HL-60/S4 treated with phorbol 12-myristate 13-acetate at 8.2 ng/mL for 4 days and 3 days (cell line): ENCODE results near the gene PRKN.
"Not testable (repeated sequence)": the region's sequence is repeated elsewhere in the genome, so short reads cannot be mapped to it uniquely, and the experiment has no call there.

Experiments used
- in situ Hi-C: fragments of 300-500 bp; cut with MboI; formaldehyde crosslinking; loops from 2 replicates; pipeline ENCODE4 v1.15.0; 2022; ENCODE audit warnings: low sequenced_read_pairs

The PRKN gene

GRCh38 chr6:162546905-162547304 is 180.7 kb downstream of the PRKN start:
- in situ Hi-C loops, result no loop called here

- in situ Hi-C loops, result no loop called here
Measured at GRCh38 chr6:162543221-162543620, 184.3 kb downstream of the PRKN start.

- in situ Hi-C loops, result no loop called here
Measured at GRCh38 chr6:162541019-162541601, 186.5 kb downstream of the PRKN start.

GRCh38 chr6:162539321-162539720 is 188.2 kb downstream of the PRKN start:
- in situ Hi-C loops, result no loop called here

GRCh38 chr6:162538643-162539064 is 188.9 kb downstream of the PRKN start:
- in situ Hi-C loops, result no loop called here

GRCh38 chr6:162533009-162533400 is 194.6 kb downstream of the PRKN start:
- in situ Hi-C loops, result no loop called here

DNA sequence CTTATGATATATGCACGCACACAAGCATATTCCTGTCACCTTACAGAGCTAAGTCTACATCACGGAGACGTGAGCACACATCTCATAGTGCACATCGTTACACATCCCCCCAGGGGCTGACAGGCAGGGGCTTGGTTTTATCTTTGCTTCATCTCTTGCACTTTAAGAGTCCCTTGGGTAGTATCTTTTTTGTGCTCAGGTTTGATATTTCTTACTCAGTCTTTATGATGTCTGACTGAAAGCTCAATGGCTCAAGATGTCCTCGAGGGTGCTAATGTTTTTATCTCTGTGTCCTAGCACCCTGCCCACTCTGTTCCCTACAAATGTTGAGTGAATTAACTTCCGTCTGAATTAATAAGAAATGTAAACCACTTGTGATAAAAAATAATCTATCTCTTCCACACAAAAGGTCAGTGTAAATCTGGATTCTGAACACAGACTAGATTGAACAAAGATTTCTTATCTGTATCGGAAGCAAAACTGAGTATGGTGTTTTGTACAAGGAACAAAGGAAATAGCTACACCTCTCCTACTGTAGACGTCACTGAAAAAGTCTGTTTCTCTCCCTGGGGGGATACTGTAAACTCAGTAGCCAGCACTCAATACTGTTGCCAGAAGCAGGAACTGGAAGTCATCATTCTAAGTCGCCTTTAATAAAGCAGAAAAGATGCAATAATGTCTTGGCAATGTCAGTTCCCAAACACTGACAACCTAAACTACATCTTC is 195.1 kb downstream of the PRKN start:
- in situ Hi-C loops, result no loop called here

- in situ Hi-C loops, result not testable (repeated sequence)
Measured at GRCh38 chr6:162531391-162531790, 196.2 kb downstream of the PRKN start.

- in situ Hi-C loops, result no loop called here
Measured at GRCh38 chr6:162528538-162528937, 199.0 kb downstream of the PRKN start.

DNA sequence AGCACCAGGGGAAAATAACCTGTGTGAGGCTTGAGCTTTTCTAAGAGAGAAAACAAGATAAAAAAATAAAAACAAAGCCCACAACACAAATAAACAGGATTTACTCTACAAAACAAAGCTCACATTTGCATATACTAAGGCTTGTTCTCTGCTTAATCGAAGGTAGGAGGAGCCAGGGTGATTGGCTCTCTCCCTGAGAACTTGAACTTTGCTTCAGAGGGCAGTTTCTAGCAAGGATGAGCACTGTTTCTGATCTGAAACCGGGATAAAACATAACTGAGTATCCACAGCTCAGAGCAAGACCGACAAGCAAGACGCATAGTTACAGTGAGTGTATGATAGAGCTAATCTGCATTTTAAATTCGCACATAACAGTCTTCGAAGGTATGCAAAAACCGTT is 200.6 kb downstream of the PRKN start:
- in situ Hi-C loops, result no loop called here

- in situ Hi-C loops, result no loop called here
Measured at GRCh38 chr6:162525181-162525580, 202.4 kb downstream of the PRKN start.

GRCh38 chr6:162512744-162513143 is 214.8 kb downstream of the PRKN start:
- in situ Hi-C loops, result no loop called here

GRCh38 chr6:162497389-162497788 is 230.2 kb downstream of the PRKN start:
- in situ Hi-C loops, result no loop called here

GRCh38 chr6:162493917-162494316 is 233.6 kb downstream of the PRKN start:
- in situ Hi-C loops, result no loop called here

DNA sequence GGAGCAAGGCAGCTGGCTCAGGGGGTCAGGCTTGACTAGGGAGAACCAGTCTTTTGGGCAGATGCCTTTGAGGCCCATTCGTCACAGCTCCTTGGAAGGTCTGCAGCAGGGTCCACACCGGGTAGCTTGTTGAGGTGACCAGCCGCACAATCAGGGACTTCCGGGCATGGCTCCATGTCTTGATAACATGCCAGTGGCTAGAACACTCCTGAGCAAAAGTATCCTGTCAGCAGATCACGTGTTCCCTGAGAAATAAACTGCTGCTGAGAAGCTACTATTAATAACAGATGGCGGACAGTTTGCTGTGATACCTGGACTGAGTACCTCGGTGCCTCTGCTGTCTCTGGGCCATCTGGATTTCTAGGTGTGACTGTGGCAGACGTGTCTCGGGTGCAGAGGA is 235.9 kb downstream of the PRKN start:
- in situ Hi-C loops, result no loop called here

DNA sequence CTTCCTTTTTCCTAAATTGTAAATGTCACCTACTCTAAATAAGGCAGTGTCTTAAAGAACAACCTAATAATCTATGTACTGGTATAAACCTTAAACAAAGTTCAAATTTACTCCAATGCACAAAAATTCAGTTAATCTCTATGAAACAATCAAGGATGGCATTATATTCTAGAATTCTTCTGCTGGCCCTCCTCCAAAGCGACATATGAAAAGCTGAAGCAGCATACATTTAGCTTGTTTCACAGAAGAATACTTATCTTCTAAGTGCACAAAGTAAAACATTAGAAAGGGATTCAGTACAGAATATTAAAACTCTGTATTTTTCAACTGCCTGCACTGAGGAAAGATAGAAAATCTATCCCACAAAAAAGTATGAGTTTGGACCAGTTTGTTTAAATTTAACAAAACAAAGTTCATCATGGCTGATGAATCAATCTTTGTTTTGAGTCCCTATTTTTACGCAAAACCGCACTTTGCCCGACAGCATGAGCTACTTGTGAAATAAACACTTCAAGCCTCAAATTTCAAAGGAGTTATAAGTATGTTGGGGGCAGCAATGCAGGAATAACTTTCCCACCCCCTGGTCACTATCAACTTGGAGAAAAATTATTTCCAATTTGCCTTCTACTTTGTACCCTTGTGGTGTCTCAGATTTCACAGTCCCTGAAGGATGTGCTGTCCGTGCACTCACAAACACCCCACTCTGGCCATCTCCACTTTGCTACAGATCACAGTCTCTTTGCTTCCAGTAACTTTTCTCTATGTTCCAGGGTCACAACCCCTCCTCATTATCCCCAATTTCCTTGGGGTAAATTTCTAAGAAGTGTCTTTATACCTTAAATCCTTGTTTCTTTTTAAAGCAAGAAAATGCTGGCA is 238.2 kb downstream of the PRKN start:
- in situ Hi-C loops, result no loop called here

DNA sequence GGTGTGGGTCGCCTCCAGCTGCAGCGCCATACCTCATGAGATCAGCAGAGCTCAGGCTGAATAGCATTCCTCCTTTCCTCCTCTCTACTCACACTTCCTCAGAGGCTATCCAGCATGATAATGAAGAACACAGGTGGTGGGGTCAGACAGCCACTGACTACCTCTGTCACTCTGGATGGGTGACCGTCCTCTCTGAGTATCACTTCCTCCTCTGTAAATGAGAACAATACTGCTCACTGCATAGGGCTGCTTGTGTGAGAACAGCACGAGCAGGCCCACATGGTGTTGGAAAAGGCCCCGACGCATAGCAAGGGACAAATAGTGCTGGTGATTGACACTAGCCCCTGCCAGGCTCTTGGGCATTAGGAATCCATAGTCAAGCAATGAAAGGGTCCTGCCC is 239.1 kb downstream of the PRKN start:
- in situ Hi-C loops, result no loop called here

DNA sequence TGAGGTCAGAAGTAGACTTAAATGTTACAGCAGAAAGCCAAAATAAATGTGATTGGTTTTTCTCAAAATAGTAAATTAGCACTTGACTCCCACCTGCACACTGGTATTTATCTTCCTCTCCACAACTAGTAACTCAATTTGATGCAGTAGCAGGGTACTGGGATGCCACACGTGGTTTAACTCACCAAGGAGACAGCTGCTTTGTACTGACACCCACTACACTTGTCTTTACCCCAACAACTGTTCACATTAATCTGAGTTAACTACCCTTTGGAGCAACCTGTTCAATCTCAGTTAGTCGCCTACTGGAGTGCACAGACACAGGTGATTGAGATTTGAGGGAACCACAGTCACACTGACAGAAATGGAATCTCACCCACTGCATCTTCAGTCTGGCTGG is 242.1 kb downstream of the PRKN start:
- in situ Hi-C loops, result no loop called here

DNA sequence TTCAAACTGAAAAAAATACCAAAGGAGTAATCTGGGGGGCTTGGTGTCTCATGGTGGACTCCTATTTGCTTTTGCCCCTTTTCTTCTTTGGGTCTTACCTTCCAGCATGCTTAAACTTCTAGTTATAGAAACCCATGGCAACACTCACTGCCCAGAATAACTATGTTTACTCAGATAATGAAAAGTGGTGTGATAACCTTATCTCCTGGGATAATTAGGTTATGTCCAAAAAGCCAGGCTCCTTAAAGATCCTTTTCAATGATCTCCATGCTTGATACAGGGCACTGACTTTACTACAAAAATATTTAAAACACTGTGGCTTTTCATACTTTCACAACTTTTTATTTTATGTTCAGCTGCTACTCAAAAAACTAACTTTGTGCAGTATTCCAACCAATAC is 245.6 kb downstream of the PRKN start:
- in situ Hi-C loops, result no loop called here

- in situ Hi-C loops, result no loop called here
Measured at GRCh38 chr6:162481320-162481719, 246.2 kb downstream of the PRKN start.

GRCh38 chr6:162478192-162478671 is 249.3 kb downstream of the PRKN start:
- in situ Hi-C loops, result no loop called here

DNA sequence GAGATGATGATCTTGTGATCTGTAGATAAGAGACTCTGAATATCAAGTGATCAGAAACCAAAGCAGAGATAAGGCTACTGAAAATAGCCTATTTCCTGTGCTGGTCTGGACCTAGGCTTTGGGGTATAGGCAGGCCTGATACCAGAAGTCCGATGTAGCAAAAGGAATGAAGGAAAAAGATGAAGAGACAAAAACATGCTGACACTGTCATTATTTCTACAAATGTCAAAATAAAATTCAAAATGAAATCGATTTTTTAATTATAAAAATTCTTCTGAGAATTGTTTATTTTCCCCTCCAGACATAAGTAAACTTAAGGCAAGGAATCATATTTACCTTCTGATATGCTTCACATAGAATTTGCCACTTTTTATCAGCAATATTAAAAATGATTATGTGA is 252.8 kb downstream of the PRKN start:
- in situ Hi-C loops, result no loop called here
